ENCODE measurements around the gene SLC27A3. TPM values are rescaled to one million over a fixed set of nuclear protein-coding genes. Genes with fewer than 3 reads are reported as not detected.
A peak's percentile ranks its signal among the peaks of the same experiment; 100 is the strongest.

SLC27A3 gene
- 12.5 and 30.3 TPM in 2 replicates for total RNA-seq (2011; cell fraction: chromatin; rRNA removed; ENCODE audit: low replicate concordance)
- total RNA-seq (2011; cell fraction: nucleolus; rRNA removed): 16.4 and 17.8 TPM in 2 replicates
- total RNA-seq (2011; cell fraction: nucleoplasm; rRNA removed): 10.8 and 15.5 TPM in 2 replicates
- total RNA-seq (2014; rRNA removed): 1.2 and 4.0 TPM in 2 replicates
- total RNA-seq (2014; rRNA removed; fragmentation: Illumina TruSeq; extraction: Trizol): 1.6 and 2.6 TPM in 2 replicates
- 2.1 and 3.0 TPM in 2 replicates for total RNA-seq (2015; rRNA removed; fragmentation: Illumina TruSeq; extraction: Trizol)
- total RNA-seq (2021): 2.8 and 3.6 TPM in 2 replicates
- 4.1 and 4.3 TPM in 2 replicates for polyA plus RNA-seq (2011; rRNA removed)
- polyA plus RNA-seq (2011; cell fraction: cytosol; rRNA removed): 4.4 and 4.6 TPM in 2 replicates
- 27.9 and 39.9 TPM in 2 replicates for polyA plus RNA-seq (2011; cell fraction: nucleus; rRNA removed)
- polyA plus RNA-seq (2012): 5.5 and 7.3 TPM in 2 replicates
- 4.7 and 4.9 TPM in 2 replicates for polyA plus RNA-seq (2014; fragmentation: Illumina TruSeq; extraction: Trizol)
- under 1 TPM; 0.57 to 0.79 TPM for polyA plus RNA-seq (2014; fragmentation: Nextera tagmentation; extraction: Ambion mirVana)
- polyA plus RNA-seq (2014; rRNA removed): 4.3 and 5.2 TPM in 2 replicates
- 3.5 and 3.8 TPM in 2 replicates for polyA minus RNA-seq (2011; rRNA and poly(A)+ RNA removed)
- 3.2 and 4.8 TPM in 2 replicates for polyA minus RNA-seq (2011; cell fraction: cytosol; rRNA and poly(A)+ RNA removed)
- polyA minus RNA-seq (2011; cell fraction: nucleus; rRNA and poly(A)+ RNA removed): 2.7 and 4.0 TPM in 2 replicates
- percentile 44 among the genes with signal in this experiment for Bru-seq, nascent RNA
- percentile 39 among the genes with signal in this experiment for BruChase-seq, experiment 1, labeled RNA remaining after a 2-hour chase
- percentile 48 among the genes with signal in this experiment for BruChase-seq, experiment 2, labeled RNA remaining after a 6-hour chase
- long read RNA-seq, experiment 1, partial matches to known transcripts: 2 of 5 reads
- long read RNA-seq, experiment 1, other reads (novel, unspliced or antisense): 1 of 5 reads
- long read RNA-seq, experiment 2, partial matches to known transcripts: 1 of 4 reads
- long read RNA-seq, experiment 2, other reads (novel, unspliced or antisense): 2 of 4 reads
- long read RNA-seq, experiment 3: 0 reads

GRCh38 chr1:153774780-153775457, at the start of gene SLC27A3:
SLC27A3 (plus strand) TSS chr1:153775407; CDS start chr1:153775498, 91 bp downstream.
- 25% methylated on average over 23 of the region's 35 CpGs for WGBS (ENCODE audit: insufficient coverage, low coverage, missing lambda C conversion rate)
- intact Hi-C loops (cut with micrococcal nuclease): loop anchor here (5.0 to 10.0 kb wide), 2 partner anchors 98 to 260 kb away; partner anchors contain the start of gene NPR1
- DNase-seq (ENCODE audit: extremely low read depth in 1 of 4, low spot score in 3 of 4) (peak; percentile 67 to 87 (median 75)), FAIRE-seq (peak; percentile 42), ATAC-seq (peak; percentile 78)
- Histone ChIP-seq H4K20me1 (replicated peaks; ENCODE audit: control insufficient read depth, insufficient read depth, low read length) (no peaks in the 10 kb centered on the region), H3K79me2 (ENCODE audit: control insufficient read depth, insufficient read depth, low read length) (no peaks in the 10 kb centered on the region), H3K9ac (ENCODE audit: insufficient read depth in 1 of 2, low read depth in 2 of 2, low read length in 2 of 2) (peak within 1 kb of the TSS; percentile 36 to 91), H2AFZ (ENCODE audit: low read depth, low read length) (peak within 1 kb of the TSS; percentile 87), H3K9me3 (replicated peaks; ENCODE audit: control insufficient read depth, insufficient read depth, low read depth, low read length) (no peaks in the 10 kb centered on the region), H3K36me3 (ENCODE audit: control insufficient read depth, insufficient read depth, low read length) (peaks cover 23% of the 10 kb centered on the region; the same call in 2 of the 3 replicates), H3K9me1 (ENCODE audit: control insufficient read depth, insufficient read depth, low read length) (no peaks in the 10 kb centered on the region), H3K4me2 (ENCODE audit: insufficient read depth, low read length) (peak within 1 kb of the TSS; percentile 77), H3K4me3 (peak within 1 kb of the TSS; percentile 48), H3K4me1 (replicated peaks in 1 of 2; ENCODE audit: control insufficient read depth in 2 of 2, insufficient read depth in 2 of 2, low read length in 2 of 2) (peaks cover 7 to 50% of the 10 kb centered on the region in 2 experiments; a peak in 4 of 5 replicates), H3K27ac (ENCODE audit: extremely low read depth, low read depth, low read length) (no peak within 1 kb of the TSS), H3K27me3 (ENCODE audit: control insufficient read depth in 2 of 2, insufficient read depth in 2 of 2, low read length in 2 of 2) (no peaks in the 10 kb centered on the region)
- no TSS peak for BruUV-seq (replicated peaks)
- ChIA-PET POLR2A (interaction anchor here (0.7 to 1.5 kb wide), 4 partner anchors 22 to 264 kb away, joined by 3 to 5 read pairs (median 4); partner anchors contain the start of gene RPS27), CTCF (ENCODE audit: low intra/inter-chr PET ratio) (no interaction called here)
- in situ Hi-C loops (cut with MboI): loop anchor here (5.0 kb wide), 1 partner anchor 103 kb away; the partner anchor contains the start of gene ILF2
- no peak for TF ChIP-seq MED1 (CRISPR knock-in tag; IDR thresholded peaks at IDR 0.05; ENCODE audit: borderline replicate concordance)
- TF ChIP-seq TRIM28 (IDR thresholded peaks at IDR 0.05): no peak
- no peak for TF ChIP-seq CREB1 (IDR thresholded peaks at IDR 0.05)
- TF ChIP-seq CREB1 (CRISPR knock-in tag; IDR thresholded peaks at IDR 0.05): no peak
- 0 out of 2 replicates have a peak, but pooled peaks have one; percentile 16 for TF ChIP-seq NR4A1 (CRISPR knock-in tag; IDR thresholded peaks at IDR 0.05)
- no peak for TF ChIP-seq NR4A1 (tag; IDR thresholded peaks at IDR 0.05)
- no peak for TF ChIP-seq RERE (CRISPR knock-in tag; IDR thresholded peaks at IDR 0.05; ENCODE audit: borderline replicate concordance)
- TF ChIP-seq MECOM (CRISPR knock-in tag; IDR thresholded peaks at IDR 0.05): no peak
- TF ChIP-seq HINFP (tag; conservative IDR thresholded peaks at IDR 0.05; ENCODE audit: low read depth): no peak
- peak; percentile 75 to 78 for TF ChIP-seq NRF1 (conservative IDR thresholded peaks at IDR 0.05 in 1 of 2, IDR thresholded peaks at IDR 0.05 in 1 of 2)

Data from K562 (cell line).